ENCODE results near the gene TBXAS1. TPM values are rescaled to one million over a fixed set of nuclear protein-coding genes. Genes with fewer than 3 reads are reported as not detected.
A peak's percentile ranks its signal among the peaks of the same experiment; 100 is the strongest.

TBXAS1 gene
- polyA plus RNA-seq, 12 donors: 2.5 to 5.8 (median 3.9) TPM; not detected in 2

DNA sequence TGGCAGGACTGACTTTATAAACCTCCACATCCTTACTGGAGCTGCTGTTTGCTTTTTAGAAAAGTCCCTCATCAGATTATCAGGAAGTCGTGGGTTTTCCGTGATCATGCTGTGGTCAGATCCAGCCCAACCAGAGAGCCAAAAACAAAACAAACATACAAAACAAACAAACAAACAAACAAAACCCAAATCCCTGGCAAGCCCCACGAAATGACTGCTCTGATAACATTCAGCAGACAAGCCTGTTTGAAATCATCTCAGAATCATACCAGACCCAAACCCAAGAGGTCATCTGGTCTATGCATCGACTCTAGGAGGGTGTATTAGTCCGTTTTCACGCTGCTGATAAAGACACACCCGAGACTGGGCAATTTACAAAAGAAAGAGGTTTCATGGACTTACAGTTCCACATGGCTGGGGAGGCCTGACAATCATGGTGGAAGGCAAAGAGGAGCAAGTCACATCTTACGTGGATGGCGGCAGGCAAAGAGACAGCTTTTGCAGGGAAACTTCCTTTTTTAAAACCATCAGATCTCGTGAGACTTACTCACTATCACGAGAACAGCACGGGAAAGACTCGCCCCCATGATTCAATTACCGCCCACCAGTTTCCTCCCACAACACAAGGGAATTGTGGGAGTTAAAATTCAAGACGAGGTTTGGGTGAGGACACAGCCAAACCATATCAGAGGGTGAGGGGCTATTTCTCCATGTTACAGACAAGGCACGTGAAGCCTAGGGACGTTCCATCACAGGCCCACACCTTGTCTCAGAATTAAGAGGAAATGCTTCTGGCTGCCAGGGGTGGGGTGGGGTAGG is 148.0 kb downstream of the TBXAS1 start:
- no peak for DNase-seq

DNA sequence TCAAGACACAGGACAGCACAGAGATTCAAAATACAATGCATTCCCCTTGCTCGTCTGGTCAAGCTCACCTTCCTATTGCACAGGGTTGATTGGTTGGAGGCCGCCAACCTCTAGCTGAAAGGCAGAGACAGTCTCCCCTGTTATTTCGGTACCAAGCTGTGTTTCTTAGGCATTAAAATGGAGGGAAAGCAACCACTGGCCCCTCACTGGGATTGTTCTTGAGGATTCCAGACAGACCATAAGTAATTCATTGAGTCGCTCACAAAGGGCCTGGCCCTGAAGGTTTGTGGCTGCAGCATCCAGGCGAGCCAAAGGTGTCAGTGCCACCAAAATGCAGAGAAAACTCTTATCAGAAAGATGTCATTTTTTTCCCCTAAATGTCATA is 152.4 kb downstream of the TBXAS1 start:
- DNase-seq: no peak

DNA sequence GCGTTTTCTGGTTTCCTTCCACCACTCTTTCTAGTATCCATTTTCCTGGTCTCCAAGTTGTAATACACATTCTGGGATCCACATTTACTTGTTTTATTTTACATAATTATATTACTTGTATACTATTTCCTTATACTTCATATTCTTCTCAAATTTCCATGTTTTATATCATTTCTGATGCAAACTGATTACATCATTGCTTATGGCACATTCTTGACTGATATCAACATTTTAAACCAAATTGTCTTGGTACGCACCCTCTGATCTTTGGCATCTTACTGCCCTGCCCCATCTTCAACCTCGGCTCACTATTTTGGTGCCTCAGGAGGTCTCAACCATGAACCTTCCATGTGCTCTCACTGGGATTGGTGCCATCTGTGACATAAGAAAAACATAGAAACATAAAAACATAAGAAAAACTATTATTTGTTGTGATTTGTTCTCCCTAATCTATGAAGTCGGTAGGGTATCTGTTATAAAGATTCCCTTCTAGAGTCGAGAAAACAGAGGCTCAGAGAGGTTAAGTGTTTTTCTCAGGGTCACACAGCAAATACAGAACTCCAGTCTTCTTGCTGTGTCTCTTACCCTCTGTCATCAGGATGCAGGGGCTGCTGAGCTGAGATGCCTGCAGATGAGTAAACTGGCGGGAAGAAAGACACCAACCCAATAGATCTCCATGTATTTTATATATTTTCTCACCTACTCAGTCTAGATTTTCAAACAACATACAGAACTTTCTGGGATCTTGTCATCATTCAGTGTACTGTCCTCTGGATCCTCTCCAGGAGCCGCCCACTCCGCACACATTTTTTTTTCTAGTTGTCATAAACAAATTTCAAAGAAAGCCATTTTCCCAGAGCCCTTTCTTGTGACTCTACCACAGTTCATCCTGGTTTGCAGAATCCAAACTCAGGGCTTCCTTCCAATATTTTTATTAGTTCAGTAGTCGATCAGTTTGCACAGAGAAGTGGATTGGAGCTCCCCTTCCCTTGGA is 154.2 kb downstream of the TBXAS1 start:
- no peak for DNase-seq

DNA sequence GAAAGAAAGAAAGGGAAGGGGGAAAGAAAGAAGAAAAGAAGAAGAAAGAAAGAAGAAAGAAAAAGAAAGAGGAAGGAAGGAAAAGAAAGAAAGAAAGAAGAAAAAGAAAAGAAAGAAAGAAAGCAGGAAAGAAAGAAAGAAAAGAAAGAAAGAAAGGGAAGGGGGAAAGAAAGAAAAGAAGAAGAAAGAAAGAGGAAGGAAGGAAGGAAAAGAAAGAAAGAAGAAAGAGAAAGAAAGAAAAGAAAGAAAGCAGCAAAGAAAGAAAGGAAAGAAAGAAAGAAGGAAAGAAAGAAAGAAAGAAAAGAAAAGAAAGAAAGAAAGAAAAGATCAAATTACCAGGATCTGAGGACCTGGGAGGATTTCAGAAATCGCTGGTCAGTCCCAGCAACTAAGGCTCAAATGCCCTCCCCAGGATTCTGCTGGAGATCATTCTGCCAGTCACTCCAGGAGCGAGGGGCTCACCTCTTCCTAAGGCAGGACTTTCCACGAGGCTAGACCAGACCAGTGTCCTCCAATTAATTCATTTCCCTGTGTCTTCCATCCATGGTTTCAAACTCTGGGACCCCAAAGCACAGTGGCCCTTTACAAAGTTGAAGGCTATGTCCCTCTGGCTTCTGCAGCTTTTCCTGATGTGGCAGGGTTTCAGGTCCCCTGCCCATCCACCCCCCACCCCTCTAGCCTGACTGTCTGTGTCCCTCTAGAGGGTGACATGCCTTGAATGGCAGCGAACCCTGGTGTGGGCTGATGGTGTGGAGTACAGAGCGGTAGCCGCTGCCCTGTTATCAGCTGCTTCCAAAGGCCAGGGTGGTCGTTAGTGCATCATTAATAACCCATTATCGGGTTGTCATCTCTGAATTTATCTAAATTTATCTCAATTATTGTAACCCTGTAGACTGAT is 155.8 kb downstream of the TBXAS1 start:
- DNase-seq: no peak

DNA sequence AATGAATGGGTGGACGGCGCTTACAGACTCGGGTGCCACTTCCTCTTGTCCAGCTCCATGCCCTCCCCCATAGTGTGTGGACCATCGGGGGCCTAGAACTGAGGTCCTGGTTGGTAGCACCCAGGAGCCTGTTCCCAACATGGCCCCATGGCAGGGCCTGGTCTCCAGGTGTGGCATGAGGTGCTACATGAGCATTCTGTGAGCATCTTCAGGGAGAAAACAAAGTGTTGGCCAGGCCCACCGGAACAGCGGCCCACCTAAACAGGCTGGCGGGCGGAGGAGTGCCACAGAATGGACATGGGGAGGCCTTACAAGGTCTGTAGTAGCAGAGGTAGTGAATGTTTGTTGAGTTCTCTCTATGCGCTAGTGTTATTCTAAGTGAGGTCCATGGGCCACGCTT is 156.7 kb downstream of the TBXAS1 start:
- DNase-seq: no peak

DNA sequence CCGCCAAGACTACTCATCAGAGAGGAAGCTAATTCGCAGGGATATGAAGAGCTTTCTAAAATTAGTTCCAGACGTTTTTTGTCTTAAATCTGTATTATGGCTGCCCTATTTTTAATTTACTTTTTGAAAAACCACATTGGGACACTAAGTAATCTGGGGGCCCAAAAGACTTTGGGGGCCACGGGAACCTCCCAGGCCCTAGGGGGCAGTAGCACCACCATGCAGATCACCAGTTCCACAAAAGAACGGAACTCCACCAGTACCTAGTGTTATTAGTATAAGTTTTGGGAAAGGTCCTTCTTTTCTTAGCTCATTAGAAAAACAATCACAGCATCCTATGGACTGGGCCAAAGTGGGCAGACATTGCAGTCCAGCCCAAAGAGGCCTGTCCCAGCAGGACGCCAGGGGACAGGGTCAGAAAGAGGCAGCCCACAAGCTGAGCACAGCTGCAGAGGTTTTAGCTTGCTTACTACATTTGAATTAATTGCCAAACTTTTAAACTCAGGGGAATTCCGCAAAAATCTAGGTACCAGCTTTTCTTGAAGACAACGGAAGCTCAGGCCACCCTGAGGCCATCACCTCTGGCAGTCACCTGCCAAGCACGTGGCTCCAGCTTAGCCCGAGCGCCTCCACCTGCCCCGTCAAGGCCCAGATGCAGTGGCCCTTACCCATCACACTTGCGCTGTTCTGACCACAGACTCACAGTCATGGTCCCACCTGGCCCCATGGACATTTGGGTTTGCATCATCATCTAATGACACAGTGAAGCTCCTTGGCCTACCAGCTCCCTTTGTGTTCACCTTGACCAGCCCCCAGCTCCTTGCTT is 158.8 kb downstream of the TBXAS1 start:
- DNase-seq: no peak

DNA sequence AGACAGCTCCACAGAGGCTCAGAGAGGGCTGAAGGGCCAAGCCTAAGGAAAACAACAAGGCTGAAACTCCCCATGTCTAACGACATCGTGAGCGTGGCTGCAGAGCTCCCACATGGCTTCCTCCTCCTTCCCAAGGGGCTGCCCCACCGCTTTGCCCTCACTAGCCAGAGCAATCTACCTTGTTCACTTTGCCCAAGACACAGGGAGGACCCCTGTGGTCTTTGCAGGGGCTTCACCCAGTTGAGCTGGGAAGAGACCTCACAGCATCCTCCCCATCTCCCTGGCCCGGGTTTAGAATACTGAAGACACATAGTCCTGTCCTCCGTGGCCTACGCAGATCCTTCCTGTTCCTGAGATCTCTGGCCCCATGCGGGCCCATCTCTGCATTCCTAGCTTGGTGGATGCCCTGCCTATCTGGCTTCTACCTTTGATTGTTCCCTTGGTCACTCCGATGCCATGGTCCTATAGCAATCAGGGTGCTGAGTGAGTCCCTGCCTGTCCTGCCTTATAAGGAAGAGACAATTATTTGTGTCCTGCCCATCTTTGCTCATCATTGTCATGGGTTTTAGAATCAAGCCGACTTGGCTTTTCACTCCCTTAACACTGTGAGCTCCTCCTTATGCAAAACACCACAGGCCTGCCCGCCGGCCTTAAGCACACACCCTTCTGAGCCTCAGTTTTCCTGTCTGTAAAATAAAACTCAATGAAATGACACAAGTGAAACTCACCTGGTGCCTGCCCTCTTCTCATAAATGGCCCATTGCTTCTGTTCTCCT is 160.5 kb downstream of the TBXAS1 start:
- no peak for DNase-seq

DNA sequence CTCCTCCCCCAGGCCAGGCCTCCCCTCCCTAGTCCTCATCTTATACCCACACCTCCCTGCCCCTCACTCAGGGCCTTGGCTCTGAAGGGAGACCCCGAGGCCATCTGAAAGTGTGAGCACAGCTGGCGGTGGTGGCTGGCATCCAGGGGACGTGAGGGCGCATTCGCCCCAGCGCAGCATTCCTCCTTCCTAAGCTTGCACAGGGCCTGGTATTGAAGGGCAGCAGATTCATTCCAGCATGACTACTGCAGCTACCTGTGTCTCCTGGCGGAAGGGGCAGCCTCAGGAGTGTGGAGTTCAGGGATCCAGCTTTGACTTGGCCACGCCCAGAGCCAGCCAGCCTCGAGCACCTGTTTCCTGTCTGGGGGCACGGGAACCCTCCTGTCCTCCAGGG is 161.1 kb downstream of the TBXAS1 start:
- DNase-seq: no peak

DNA sequence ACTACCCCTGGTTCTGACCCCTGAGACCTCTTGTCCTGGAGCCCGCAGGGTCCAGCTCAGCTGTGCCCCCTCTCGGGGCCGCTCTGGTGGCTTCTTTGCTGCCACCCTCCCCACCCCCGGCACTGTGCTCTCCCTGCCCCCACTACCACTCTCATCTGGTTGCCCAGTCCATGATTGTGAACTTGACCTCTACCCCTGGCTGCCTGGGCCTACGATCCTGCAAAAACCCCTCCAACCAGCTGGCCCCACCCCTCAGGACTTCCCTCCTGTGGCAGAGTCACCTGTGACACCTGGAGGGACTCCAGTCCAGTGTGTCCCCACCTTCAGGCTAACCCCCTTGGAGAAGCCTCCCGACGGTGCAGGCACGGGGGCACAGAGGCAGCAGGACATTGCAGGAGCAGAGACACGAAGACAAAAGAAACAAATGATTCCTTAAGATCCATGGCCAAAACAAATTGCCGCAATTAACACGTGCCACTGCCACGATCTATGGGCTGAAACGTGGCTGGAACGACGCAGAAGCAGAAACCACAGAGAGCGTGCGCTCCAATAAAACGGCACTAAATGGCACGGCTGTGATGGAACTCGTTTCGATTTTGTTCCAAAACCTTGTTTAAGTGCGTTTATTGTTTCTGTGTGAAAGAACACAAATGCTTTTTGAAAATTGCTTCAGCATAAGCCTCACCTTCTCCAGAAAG is 161.7 kb downstream of the TBXAS1 start:
- no peak for DNase-seq

DNA sequence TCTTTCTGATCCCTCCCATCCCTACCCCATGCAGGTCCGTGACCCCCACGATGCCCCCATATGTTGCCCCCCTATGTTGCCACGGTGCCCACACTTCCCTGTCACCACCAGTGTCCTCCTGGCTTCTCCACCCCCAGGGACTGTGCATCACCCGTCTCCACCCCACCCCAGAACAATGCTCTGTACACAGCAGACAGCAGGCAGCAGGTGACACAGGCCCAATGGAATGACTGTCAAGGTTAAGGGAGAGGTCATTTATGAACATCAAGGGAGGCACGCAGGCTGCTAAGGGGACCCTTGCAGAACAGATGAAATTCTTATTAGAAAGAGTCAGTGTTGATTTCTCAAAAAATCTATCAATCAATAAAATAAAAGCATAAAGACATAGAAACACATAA is 162.2 kb downstream of the TBXAS1 start:
- DNase-seq: no peak

DNA sequence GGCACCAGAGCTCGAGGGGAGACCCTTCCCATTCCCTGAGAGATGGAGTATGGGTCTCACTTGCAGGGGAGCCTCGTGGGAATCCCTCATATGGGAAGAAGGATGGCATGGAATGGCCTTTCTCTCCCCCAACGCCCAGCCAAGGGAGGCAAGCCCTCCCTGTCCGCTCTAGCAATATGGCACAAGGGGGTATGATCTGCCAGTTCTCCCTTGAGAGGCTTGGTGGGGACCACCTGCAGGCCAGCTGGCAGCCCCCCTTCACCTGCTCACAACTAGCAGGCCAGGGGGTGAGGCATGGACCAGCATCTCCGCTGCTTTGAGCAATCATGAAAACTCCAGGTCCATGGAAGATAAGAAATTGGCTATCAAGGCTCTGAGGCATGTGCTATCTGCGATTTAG is 162.8 kb downstream of the TBXAS1 start:
- no peak for DNase-seq

DNA sequence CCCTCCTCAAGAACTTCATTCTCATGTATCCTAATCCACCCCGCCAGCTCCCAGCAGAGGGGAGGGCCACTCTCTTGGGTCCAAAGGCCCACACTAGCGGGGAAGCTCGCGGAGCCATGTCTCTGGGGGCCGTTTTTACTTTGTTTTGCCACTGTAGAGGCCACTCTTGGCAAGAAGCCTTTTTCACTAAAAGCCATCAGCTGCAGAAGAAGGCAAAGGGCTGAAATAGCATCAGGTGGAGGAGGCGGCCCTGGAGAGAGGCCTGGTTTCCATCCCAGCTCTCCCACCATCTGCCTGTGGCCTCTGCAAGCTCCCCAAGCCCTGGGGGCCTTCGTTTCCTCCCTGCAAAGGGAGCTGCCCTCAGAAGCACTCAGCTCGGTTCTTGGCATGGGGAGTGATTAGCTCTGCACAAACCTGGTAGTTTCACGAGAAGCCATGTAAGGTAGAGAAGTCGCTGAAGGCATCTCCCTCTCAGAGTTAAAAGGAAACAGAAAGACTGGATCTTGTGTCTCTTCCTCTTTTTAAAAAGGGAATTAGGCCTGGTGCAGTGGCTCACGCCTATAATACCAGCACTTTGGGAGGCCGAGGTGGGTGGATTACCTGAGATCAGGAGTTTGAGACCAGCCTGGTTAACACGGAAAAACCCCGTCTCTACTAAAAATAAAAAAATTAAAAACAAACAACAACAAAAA is 163.4 kb downstream of the TBXAS1 start:
- DNase-seq: no peak

DNA sequence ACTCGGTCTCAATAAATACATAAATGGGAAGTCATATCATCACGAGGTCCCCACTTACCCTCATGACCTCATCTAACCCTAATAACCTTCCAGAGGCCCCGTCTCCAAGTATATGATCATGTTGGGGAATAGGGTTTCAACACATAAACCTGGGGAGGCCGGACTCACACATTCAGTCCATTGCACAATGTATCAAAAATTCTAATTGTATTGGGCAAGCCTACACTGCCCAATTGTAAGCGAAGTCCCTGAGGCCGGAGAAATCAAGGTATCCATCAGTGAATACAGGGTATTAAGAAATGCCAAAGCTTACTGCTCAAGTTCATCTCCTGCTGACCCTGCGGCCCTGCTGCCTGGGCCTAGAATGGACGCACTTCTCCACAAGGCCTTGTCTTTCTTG is 164.1 kb downstream of the TBXAS1 start:
- DNase-seq: no peak

DNA sequence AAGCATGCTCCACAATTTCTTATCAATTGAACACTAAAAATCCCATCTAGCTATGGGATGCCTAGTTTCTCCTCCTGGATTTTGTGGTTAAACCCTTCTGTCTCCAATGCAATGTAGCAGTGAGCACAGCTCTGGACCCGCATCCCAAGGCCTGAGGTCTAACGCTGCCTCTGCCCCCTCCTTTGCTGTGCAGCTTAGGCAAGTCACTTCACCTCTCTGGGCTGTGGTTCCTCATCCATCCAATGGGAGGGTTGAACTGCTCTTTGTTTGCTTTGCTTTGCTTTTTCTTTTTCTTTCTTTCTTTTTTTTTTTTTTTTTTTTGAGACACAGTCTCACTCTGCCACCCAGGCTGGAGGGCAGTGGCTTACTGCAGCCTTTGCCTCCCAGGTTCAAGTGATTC is 164.5 kb downstream of the TBXAS1 start:
- DNase-seq: no peak

DNA sequence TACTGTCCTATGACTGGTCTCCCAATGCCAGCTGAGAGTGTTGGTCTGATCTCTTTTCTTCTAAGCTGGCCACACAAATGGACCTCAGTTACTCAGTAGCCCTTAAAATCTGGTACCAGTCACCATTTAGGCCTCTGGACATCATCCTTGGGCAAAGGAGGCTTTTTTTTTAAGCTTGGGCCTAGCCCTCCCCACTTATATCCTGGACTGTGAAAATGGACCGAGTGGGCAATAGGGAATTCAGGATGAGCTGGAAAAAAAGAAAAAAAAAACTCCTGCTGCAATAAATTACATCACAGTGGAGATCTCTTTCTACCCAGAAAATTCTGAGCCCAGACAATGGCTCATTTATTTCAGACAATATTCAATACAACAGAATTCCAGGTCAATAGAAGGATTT is 165.3 kb downstream of the TBXAS1 start:
- no peak for DNase-seq

DNA sequence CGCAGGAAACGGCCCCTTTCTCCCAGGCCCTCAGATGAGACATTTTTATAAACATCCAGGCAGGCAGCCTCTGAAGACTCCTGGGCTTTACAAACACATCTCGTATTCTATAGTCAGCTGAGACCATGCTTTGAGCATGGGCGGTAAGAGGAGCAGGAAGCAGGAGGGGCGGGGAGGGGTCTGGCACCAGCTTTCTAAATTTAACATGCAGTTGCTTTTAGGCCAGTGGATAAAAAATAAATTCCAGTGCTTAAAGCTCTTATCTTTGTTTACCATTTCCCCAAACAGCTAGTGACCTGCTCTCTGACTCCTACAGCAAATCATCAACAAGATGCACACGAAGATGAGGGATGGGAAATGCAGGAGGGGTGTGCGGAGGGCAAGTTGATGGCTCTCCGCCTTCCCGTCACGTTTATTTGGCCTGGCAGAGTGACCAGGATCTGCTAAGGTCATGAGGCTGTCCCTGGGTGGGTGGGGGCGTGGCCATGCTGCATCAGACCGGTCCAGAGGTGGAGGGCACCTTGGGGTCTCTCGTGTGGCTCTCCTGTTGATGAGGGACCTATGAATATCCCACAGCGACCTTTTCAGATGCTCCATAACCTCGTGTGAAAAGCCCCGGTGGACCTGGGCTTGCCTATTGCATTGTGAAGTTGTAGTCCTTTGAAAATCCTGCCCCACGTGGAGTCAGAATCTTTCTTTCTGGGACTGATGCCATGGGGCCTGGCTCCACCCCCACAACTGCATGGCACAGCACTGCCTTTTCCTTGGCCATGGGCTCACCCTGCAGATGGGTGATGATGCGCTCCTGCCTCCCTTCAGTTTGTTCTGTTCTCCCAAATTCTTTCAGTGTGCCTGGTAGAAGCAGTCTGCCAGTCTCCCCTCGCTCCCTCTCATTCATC is 166.2 kb downstream of the TBXAS1 start:
- DNase-seq: peak; percentile 13

DNA sequence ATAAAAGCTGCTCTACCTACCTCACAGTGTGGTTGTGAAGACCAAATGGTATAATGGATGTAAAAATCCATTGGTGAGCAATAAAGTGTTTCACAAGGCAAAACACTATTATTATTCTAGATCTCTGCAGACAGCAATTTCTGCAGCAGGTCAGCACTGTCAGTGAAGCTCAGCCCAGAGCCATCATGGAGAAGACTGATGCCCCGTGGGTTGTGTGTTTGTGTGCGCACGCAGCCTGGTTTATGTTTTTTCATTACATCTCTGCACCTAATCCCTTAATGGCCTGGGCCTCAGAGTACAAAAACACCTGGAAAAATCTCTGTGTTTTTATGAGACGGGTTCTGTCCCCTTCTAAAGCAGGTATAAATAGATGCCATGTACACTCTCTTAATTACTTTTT is 169.5 kb downstream of the TBXAS1 start:
- DNase-seq: no peak

DNA sequence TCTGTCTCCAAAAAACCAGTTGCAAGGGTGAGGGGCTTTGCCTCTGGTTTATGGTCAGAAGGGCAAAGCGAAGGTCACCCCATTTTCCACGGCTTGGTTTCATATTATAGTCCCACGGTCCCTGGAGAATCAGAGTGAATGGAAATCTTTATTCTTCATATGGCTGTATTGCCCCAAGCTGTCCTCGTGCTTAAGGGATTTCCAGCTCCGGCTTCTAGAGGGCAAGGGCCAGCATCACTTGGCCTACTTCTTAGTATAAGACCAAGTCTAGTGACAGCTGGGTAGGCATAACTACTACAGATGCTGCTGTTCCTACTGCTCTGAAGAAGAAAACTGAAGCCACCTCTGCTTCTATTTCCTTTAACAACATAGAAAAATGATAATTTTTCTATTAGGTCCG is 170.5 kb downstream of the TBXAS1 start:
- no peak for DNase-seq
